ENCODE results near the gene GPR25. TPM values are rescaled to one million over a fixed set of nuclear protein-coding genes. Genes with fewer than 3 reads are reported as not detected.

The GPR25 gene
- total RNA-seq, 1 donor from 2014 or later = not detected

DNA sequence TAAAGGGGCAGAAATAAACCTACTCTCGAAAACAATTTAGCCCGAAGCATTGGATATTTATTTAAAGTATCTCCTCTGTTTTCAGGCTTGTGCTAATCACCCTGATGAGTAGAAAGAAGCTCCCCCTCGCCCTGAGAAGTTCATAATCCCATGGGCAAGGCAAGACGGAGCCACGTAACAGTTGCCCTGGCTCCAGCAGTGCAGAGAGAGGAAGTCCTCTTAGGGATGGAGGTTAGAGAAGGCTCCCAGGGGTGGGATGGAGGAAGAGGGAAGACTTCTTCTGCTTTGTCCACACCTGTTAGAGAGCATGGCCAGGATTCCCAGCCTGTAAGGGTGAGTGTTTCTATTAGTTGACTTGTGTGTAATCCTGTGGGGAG, 3.4 kb upstream of the GPR25 start:
- no peak for DNase-seq
- no peak for ATAC-seq
- intact Hi-C loops (cut with micrococcal nuclease) = no loop called here

DNA sequence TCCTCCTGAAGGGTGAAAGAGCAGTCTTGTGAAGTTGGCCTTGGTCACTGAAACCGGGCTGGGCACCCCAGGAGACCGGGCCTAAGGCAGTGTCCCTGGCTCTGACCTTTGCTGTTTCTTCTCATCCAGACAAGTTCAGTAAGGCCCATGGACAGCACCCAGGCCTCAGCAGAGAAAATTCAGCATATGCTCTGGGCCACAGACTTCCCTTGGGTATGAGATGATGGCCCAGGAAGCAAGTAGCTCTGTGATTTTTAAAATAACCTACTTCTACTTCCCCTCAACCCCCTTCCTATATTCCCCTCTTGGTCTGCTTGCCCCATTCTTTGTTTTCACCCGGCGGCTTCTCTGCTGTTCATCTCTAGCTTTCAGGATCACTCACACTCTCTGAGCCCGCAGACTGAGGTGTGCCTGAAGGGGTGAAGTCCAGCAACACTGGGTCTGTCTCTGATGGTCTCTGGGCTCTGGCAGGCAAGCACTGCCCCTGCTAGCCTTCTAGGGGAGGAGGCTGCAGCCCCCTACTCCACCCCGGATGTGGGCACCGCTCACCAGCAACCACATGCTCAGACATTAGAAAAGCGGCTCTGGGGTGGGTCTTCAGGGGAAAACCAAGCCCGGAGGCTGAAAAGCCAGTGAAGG, 2.9 kb upstream of the GPR25 start:
- DNase-seq (no peak), ATAC-seq (no peak)
- intact Hi-C loops (cut with micrococcal nuclease) = no loop called here

DNA sequence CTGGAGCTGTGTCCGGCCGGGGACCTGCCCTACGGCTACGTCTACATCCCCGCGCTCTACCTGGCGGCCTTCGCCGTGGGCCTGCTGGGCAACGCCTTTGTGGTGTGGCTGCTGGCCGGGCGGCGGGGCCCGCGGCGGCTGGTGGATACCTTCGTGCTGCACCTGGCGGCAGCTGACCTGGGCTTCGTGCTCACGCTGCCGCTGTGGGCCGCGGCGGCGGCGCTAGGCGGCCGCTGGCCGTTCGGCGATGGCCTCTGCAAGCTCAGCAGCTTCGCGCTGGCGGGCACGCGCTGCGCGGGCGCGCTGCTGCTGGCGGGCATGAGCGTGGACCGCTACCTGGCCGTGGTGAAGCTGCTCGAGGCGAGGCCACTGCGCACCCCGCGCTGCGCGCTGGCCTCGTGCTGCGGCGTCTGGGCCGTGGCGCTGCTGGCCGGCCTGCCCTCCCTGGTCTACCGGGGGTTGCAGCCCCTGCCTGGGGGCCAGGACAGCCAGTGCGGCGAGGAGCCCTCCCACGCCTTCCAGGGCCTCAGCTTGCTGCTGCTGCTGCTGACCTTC, 412 bp downstream of the GPR25 start:
- intact Hi-C loops (cut with micrococcal nuclease) = no loop called here
- DNase-seq (no peak), ATAC-seq (peak; percentile 22)

GRCh38 chr1:200873671-200874397, 1.1 kb downstream of the GPR25 start:
- intact Hi-C loops (cut with micrococcal nuclease) = no loop called here
- ATAC-seq (no peak), DNase-seq (no peak)

DNA sequence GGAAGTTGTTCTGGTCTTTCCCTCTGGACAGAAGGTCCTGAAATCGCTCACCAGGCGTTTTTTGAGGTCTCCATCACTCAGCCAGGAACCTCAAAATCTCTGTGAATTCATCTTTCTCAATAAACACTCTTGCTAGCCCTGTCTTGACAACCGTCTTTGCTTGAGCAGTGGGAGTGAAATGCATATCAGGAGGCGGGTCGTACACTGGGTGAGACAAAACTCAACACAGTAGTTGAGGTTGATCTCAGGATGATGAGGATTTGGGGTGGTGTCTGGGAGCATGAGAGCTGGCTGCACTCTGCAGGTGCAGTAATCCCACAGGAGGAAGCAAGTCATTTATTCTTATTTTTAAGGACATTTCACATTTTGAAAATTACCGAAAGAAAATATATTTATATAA, 1.9 kb downstream of the GPR25 start:
- intact Hi-C loops (cut with micrococcal nuclease) = no loop called here
- DNase-seq = no peak
- no peak for ATAC-seq

GRCh38 chr1:200875416-200875815, 2.6 kb downstream of the GPR25 start:
- intact Hi-C loops (cut with micrococcal nuclease) = no loop called here
- DNase-seq (no peak), ATAC-seq (no peak)

DNA sequence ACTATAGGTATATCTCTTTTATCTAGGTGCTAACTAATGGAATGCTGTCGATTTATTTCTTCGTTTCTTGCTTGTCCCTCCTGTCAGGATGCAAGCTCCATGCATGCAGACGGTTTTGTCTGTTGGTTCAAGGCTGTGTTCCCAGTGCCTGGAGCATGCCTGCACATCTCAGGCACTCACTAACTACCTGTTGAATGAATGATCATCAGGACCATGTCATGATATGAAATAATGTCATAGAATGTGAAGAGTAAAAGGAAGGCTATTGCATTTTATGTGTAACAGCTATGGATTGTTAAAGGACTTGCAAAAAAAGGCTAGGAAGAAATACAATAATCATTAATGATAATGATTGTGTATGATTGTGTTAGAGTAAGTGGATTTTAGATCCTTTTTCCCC, 4.2 kb downstream of the GPR25 start:
- DNase-seq (no peak), ATAC-seq (no peak)
- intact Hi-C loops (cut with micrococcal nuclease) = no loop called here

- DNase-seq = no peak
- intact Hi-C loops (cut with micrococcal nuclease) = no loop called here
Measured at GRCh38 chr1:200877839-200878551, 5.2 kb downstream of the GPR25 start.

DNA sequence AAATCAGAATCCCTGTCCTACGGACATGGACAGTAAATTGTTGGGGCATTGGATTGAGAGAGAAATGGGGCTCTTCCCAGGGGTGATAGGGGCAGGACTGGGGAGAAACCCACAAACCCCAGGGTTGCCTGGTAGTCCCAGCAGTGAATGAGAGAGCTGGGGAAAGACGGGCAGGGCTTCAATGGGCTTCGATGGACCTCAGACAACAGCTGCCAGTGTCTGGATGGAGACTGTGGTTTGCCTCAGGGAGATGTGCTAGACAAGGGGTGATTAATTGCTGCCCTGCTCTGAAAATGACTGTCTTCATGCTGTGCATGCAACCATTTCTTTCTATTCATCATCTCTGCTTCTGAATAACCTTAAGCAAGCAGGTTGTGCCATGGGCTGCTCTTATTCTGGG, 7.4 kb downstream of the GPR25 start:
- DNase-seq (no peak), ATAC-seq (no peak)
- intact Hi-C loops (cut with micrococcal nuclease) = no loop called here

More at GRCh38 chr1:200877839-200878551, 5.2 kb downstream of the GPR25 start:
- ATAC-seq = no peak

DNA sequence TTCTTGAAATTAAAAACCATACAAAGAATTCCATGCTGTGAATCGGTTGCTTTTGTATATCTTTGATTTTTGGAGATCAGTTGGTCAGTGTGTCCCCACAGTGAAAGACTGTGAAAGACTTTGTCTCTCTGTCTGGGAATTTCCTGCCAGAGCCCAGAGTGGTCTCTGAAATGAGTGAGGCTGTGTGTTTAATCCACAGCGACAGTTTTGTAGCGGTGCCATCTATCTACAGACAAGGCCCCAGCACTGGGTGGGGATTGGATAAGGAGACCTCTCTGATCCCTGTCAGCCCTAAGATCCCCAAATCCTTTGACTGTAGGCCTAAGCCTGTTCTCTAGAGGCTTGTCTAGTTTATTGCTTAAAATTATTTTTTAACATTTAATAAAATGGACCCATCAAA, 10.3 kb downstream of the GPR25 start:
- intact Hi-C loops (cut with micrococcal nuclease) = no loop called here
- ATAC-seq (no peak), DNase-seq (no peak)

GRCh38 chr1:200885623-200886402, 13.0 kb downstream of the GPR25 start:
- intact Hi-C loops (cut with micrococcal nuclease) = no loop called here
- DNase-seq (no peak), ATAC-seq (no peak)

GRCh38 chr1:200886594-200886993, 13.8 kb downstream of the GPR25 start:
- intact Hi-C loops (cut with micrococcal nuclease) = no loop called here
- DNase-seq = no peak
- no peak for ATAC-seq

- no peak for ATAC-seq
Measured at GRCh38 chr1:200887036-200887435, 14.3 kb downstream of the GPR25 start.

GRCh38 chr1:200887772-200888348, 15.1 kb downstream of the GPR25 start:
- intact Hi-C loops (cut with micrococcal nuclease) = no loop called here
- no peak for ATAC-seq
- no peak for DNase-seq

More at GRCh38 chr1:200887036-200887435, 14.3 kb downstream of the GPR25 start:
- intact Hi-C loops (cut with micrococcal nuclease) = no loop called here
- DNase-seq = no peak

- peak; percentile 24 for ATAC-seq
- intact Hi-C loops (cut with micrococcal nuclease) = no loop called here
- no peak for DNase-seq
Measured at GRCh38 chr1:200888349-200888838, 15.6 kb downstream of the GPR25 start.

DNA sequence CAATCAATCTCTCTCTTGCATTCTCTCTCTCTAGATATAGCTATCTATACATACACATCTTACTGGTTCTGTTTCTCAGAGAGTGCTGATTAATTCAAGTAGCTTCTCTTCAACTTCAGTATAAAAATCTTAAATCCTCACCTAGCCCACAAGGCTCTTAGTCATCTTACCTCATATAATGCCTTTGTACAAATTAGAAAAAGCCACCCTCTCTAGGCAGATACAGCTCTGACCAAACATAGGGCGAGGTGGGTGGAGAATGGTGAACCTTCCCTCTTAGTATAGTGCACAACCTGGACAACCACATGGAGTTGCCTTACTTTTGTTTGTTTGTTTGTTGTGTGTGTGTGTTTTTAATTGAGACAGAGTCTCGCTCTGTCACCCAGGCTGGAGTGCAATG, 16.8 kb downstream of the GPR25 start:
- intact Hi-C loops (cut with micrococcal nuclease) = no loop called here
- DNase-seq (no peak), ATAC-seq (no peak)

GRCh38 chr1:200890027-200890426, 17.2 kb downstream of the GPR25 start:
- intact Hi-C loops (cut with micrococcal nuclease) = no loop called here
- DNase-seq (no peak), ATAC-seq (no peak)

GRCh38 chr1:200890818-200891773, 18.3 kb downstream of the GPR25 start:
- intact Hi-C loops (cut with micrococcal nuclease) = no loop called here
- ATAC-seq = peak; percentile 53
- DNase-seq = peak; percentile 38

Data from left ventricle myocardium superior (tissue), 1 donor.